DND-41 (cell line): Measurements from ENCODE around the gene NRP1.
"Not testable (repeated sequence)": the region's sequence is repeated elsewhere in the genome, so short reads cannot be mapped to it uniquely, and the experiment has no call there.

Experiments used
- ATAC-seq: fragments of 200-7000 bp; cut with Tn5 transposase; 3 replicates; pipeline ENCODE4 v1.9.1; 2021; ENCODE audit warnings: low read depth; ENCODE audit not compliant: insufficient read depth
- DNase-seq: peaks from one replicate; pipeline ENCODE4 v3.0.0-alpha.2; 2020
- H2AFZ ChIP-seq: 2 replicates; pipeline ENCODE4 v1.6.0; 2012; ENCODE audit warnings: low read depth, low read length
- H3K27ac ChIP-seq: 2 replicates; pipeline ENCODE4 v1.5.1; 2012; ENCODE audit warnings: low read length, inconsistent platforms
- H3K27me3 ChIP-seq: fragments of 200-600 bp; sonication (generic); 2 replicates; pipeline ENCODE4 v1.6.0; 2012; ENCODE audit warnings: low read length, mild to moderate bottlenecking, inconsistent platforms; ENCODE audit not compliant: insufficient read depth, poor library complexity
- H3K36me3 ChIP-seq: 2 replicates; pipeline ENCODE4 v1.5.1; 2012; ENCODE audit warnings: low read length, inconsistent platforms; ENCODE audit not compliant: insufficient read depth
- H3K4me1 ChIP-seq: 2 replicates; pipeline ENCODE4 v1.5.1; 2012; ENCODE audit warnings: mild to moderate bottlenecking, low read length; ENCODE audit not compliant: insufficient read depth
- H3K4me2 ChIP-seq: 2 replicates; pipeline ENCODE4 v1.6.0; 2012; ENCODE audit warnings: mild to moderate bottlenecking, moderate library complexity, low read length, inconsistent platforms; ENCODE audit not compliant: insufficient read depth
- H3K4me3 ChIP-seq, 2 experiments: fragments of 200-600 bp in 1 of 2; shearing (Covaris generic) in 1 of 2; 2 replicates each; pipeline ENCODE4 v1.5.1; 2012 to 2016; ENCODE audit warnings: inconsistent platforms in 2 of 2, low read length in 2 of 2, mild to moderate bottlenecking in 2 of 2, low read depth in 1 of 2, moderate library complexity in 1 of 2
- H3K79me2 ChIP-seq: 2 replicates; pipeline ENCODE4 v1.6.0; 2012; ENCODE audit warnings: low read length, inconsistent platforms; ENCODE audit not compliant: insufficient read depth
- H3K9ac ChIP-seq: 2 replicates; pipeline ENCODE4 v1.6.0; 2012; ENCODE audit warnings: low read depth, mild to moderate bottlenecking, inconsistent platforms, low read length, moderate library complexity
- H3K9me3 ChIP-seq: 2 replicates; pipeline ENCODE4 v1.5.1; 2012; ENCODE audit warnings: low read length, moderate library complexity, mild to moderate bottlenecking, inconsistent platforms; ENCODE audit not compliant: insufficient read depth, severe bottlenecking
- H4K20me1 ChIP-seq: 2 replicates; pipeline ENCODE4 v1.6.0; 2012; ENCODE audit warnings: low read length; ENCODE audit not compliant: insufficient read depth
- CTCF ChIP-seq: IDR thresholded peaks from 2 replicates; pipeline ENCODE4 v1.5.1; 2012; ENCODE audit warnings: borderline replicate concordance, low read length, moderate library complexity, mild to moderate bottlenecking; ENCODE audit not compliant: poor library complexity, severe bottlenecking; ENCODE audit errors: extremely low read depth
- EZH2 ChIP-seq: IDR thresholded peaks from 3 replicates; pipeline ENCODE4 v1.6.1; 2012; ENCODE audit warnings: borderline replicate concordance, low read depth, mild to moderate bottlenecking, moderate library complexity, low read length, inconsistent platforms; ENCODE audit not compliant: severe bottlenecking

Gene NRP1

DNA sequence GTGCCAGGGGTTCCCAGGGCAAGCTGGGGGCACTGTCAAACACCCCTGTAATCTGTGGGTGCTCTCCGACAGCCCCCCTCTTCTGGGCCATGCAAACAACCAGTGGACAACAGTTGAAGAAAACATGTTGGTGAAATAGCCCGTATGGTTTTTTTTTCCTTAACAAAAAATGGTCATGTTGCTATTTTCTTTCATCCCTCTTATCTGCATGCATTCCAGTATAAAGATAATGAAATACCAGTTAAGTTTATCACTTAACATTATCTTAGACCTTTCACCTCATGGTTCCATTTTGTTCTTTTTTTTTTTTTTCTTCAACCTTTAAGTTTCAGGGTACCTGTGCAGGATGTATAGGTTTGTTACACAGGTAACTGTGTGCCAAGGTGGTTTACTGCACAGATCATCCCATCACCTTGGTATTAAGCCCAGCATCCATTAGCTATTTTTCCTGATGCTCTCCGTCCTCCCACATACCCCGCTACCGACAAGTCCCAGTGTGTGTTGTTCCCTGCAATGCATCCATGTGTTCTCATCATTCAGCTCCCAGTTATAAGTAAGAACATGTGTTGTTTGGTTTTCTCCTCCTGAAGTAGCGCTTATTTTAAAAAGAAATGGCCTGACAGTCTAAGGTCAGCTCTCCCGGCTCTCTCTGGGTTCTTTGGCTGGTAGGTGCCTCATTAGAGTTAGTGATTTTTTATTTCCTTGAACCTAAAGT is 110.1 kb downstream of the NRP1 start:
- H3K36me3 ChIP-seq: 0 out of 2 replicates have a peak, but pooled peaks cover 3% of the 10 kb centered on the region
- no peaks in the 10 kb centered on the region for H3K27me3 ChIP-seq
- H3K4me1 ChIP-seq: no peaks in the 10 kb centered on the region
- no peak overlapping the region for H3K4me2 ChIP-seq
- no peak overlapping the region for H3K4me3 ChIP-seq
- no peak overlapping the region for H2AFZ ChIP-seq
- H3K27ac ChIP-seq: no peak overlapping the region
- no peaks in the 10 kb centered on the region for H3K79me2 ChIP-seq
- H3K9ac ChIP-seq: no peak overlapping the region
- ATAC-seq: no peak
- DNase-seq: no peak
- H3K9me3 ChIP-seq: no peaks in the 10 kb centered on the region
- no peaks in the 10 kb centered on the region for H4K20me1 ChIP-seq
- no peak for TF ChIP-seq EZH2
- no peak for TF ChIP-seq CTCF

DNA sequence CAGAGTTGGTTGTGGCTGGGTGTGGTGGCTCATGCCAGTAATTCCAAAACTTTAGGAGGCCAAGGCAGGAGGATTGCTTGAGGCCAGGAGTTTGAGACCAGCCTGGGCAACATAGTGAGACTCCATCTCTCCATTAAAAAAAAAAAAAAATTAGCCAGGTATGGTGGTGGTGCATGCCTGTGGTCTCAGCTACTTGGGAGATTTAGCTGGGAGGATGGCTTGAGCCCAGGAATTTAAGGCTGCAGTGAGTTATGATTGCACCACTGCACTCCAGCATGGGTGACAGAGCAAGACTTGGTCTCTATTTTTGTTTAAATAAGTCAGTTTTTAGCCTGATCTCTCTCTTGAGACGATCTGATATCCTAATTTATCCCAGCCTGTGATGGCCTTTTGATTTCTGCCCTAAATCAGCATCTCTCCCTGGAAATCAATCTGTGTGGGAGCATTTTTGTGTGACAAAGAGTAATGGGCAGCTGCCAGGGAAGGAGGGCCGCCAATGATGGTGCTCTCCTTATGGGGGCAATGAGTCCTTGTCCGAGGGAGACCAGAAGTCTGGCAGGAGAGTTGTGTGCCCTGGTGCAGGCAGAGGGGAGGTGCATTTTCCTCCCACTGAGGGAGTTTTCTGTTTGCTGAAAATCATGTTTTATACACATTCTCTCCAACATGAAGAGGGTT is 111.0 kb downstream of the NRP1 start:
- H3K9ac ChIP-seq: no peak overlapping the region
- H3K36me3 ChIP-seq: 0 out of 2 replicates have a peak, but pooled peaks cover 3% of the 10 kb centered on the region
- H3K4me1 ChIP-seq: no peaks in the 10 kb centered on the region
- no peak for ATAC-seq
- no peak overlapping the region for H3K4me3 ChIP-seq
- no peak overlapping the region for H3K4me2 ChIP-seq
- no peaks in the 10 kb centered on the region for H3K9me3 ChIP-seq
- no peak for DNase-seq
- H3K27ac ChIP-seq: no peak overlapping the region
- TF ChIP-seq CTCF: no peak
- TF ChIP-seq EZH2: no peak
- H2AFZ ChIP-seq: no peak overlapping the region
- H4K20me1 ChIP-seq: no peaks in the 10 kb centered on the region
- no peaks in the 10 kb centered on the region for H3K79me2 ChIP-seq
- no peaks in the 10 kb centered on the region for H3K27me3 ChIP-seq

GRCh38 chr10:33222304-33222703 is 112.2 kb downstream of the NRP1 start:
- not testable (repeated sequence) for ATAC-seq, H3K9ac ChIP-seq, DNase-seq, H3K27me3 ChIP-seq, H3K9me3 ChIP-seq, H3K27ac ChIP-seq, H3K79me2 ChIP-seq, H3K4me3 ChIP-seq, H2AFZ ChIP-seq, H3K36me3 ChIP-seq, H3K4me2 ChIP-seq, H4K20me1 ChIP-seq, H3K4me1 ChIP-seq

- no peak for DNase-seq
- no peak overlapping the region for H3K9ac ChIP-seq
- H4K20me1 ChIP-seq: no peaks in the 10 kb centered on the region
- no peak overlapping the region for H2AFZ ChIP-seq
- no peaks in the 10 kb centered on the region for H3K27me3 ChIP-seq
- H3K4me3 ChIP-seq: no peak overlapping the region
- no peaks in the 10 kb centered on the region for H3K4me1 ChIP-seq
- no peaks in the 10 kb centered on the region for H3K79me2 ChIP-seq
- no peaks in the 10 kb centered on the region for H3K9me3 ChIP-seq
- no peak for ATAC-seq
- no peak overlapping the region for H3K4me2 ChIP-seq
- TF ChIP-seq CTCF: no peak
- no peak for TF ChIP-seq EZH2
- no peak overlapping the region for H3K27ac ChIP-seq
- peaks cover 4% of the 10 kb centered on the region; the same call in 1 of the 2 replicates for H3K36me3 ChIP-seq
Measured at GRCh38 chr10:33217854-33218253, 116.6 kb downstream of the NRP1 start.
